Left lung (tissue), 10 donors: Measurements from ENCODE around the gene SLC7A1. TPM values are rescaled to one million over a fixed set of nuclear protein-coding genes. Genes with fewer than 3 reads are reported as not detected.

Source experiments
- ATAC-seq: fragments of 200-7000 bp; cut with Tn5 transposase; one replicate; pipeline ENCODE4 v1.9.1; 2020; ENCODE audit warnings: moderate library complexity
- DNase-seq, 4 donors: peaks; one replicate each; pipeline ENCODE4 v3.0.0-alpha.2; 2013 to 2020
- H3K27ac ChIP-seq, 2 donors: fragments of 200-600 bp; sonication (generic) in 1 of 2; one replicate each; pipeline versions ENCODE4 v1.5.0 to v1.8.0; 2020 to 2021
- H3K27me3 ChIP-seq, 2 donors: fragments of 200-600 bp; sonication (generic) in 1 of 2; one replicate each; pipeline versions ENCODE4 v1.5.0 to v1.8.0; 2020 to 2021
- H3K36me3 ChIP-seq, 2 donors: fragments of 200-600 bp; sonication (generic) in 1 of 2; one replicate each; pipeline versions ENCODE4 v1.5.0 to v1.8.0; 2020 to 2021
- H3K4me1 ChIP-seq, 2 donors: fragments of 200-600 bp; one replicate each; pipeline ENCODE4 v1.8.0; 2021
- H3K4me3 ChIP-seq, 2 donors: fragments of 200-600 bp; sonication (generic) in 1 of 2; one replicate each; pipeline versions ENCODE4 v1.5.0 to v1.8.0; 2020 to 2021; ENCODE audit warnings: mild to moderate bottlenecking in 1 of 2
- H3K9me3 ChIP-seq, 2 donors: fragments of 200-600 bp; sonication (generic) in 1 of 2; one replicate each; pipeline versions ENCODE4 v1.5.0 to v1.8.0; 2020 to 2021
- intact Hi-C, 2 donors: fragments of 100-400 bp; cut with DNase I; formaldehyde crosslinking; loops; one replicate each; pipeline versions ENCODE4 v1.11.2 to v1.14.2; 2022
- polyA plus RNA-seq, 6 donors: library from polyadenylated mRNA; unstranded; fragments of 120-200 nt; gene quantifications; one replicate each; pipeline ENCODE4 v1.2.1, GENCODE V29; 2013; ENCODE audit not compliant: insufficient read length in 6 of 6
- total RNA-seq, 2 donors: library from RNA; stranded (reverse); fragmentation: NEBNext Ultra II Directional; extraction: Animal tissue kit (Norgen Biotek cat#: 25700); gene quantifications; one replicate each; pipeline ENCODE4 v1.2.1, GENCODE V29; 2021
- TF ChIP-seq, protein P1 (sequence below), 2 donors: fragments of 200-600 bp; sonication (generic) in 1 of 2; IDR thresholded peaks; one replicate each; pipeline versions ENCODE4 v1.5.0 to v1.8.0; 2021; ENCODE audit warnings: antibody characterized with exemption in 2 of 2
- donor health status: DM: no; HTN: yes; CAD: no.
- donor health status: DM: no; HTN: no; CAD: no.

The SLC7A1 gene
- total and polyA plus RNA-seq, 8 donors, result 10.0 to 54.2 (median 11.3) TPM

- Histone ChIP-seq H3K9me3 (no peaks in the 10 kb centered on the region), H3K4me3 (no peak overlapping the region), H3K27ac (no peak overlapping the region), H3K4me1 (peaks cover 0 to 23% of the 10 kb centered on the region in 2 donors), H3K27me3 (peaks cover 0 to 1% of the 10 kb centered on the region in 2 donors), H3K36me3 (no peaks in the 10 kb centered on the region)
- TF ChIP-seq, protein P1, sequence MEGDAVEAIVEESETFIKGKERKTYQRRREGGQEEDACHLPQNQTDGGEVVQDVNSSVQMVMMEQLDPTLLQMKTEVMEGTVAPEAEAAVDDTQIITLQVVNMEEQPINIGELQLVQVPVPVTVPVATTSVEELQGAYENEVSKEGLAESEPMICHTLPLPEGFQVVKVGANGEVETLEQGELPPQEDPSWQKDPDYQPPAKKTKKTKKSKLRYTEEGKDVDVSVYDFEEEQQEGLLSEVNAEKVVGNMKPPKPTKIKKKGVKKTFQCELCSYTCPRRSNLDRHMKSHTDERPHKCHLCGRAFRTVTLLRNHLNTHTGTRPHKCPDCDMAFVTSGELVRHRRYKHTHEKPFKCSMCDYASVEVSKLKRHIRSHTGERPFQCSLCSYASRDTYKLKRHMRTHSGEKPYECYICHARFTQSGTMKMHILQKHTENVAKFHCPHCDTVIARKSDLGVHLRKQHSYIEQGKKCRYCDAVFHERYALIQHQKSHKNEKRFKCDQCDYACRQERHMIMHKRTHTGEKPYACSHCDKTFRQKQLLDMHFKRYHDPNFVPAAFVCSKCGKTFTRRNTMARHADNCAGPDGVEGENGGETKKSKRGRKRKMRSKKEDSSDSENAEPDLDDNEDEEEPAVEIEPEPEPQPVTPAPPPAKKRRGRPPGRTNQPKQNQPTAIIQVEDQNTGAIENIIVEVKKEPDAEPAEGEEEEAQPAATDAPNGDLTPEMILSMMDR (IDR thresholded peaks at IDR 0.05), result no peak
- DNase-seq (peak in 2 of 4 donors; percentile 90 to 94), ATAC-seq (no peak)
- intact Hi-C loops, result no loop called here
These were observed 98.3 kb downstream of the SLC7A1 start for GRCh38 chr13:29497137-29497654.

DNA sequence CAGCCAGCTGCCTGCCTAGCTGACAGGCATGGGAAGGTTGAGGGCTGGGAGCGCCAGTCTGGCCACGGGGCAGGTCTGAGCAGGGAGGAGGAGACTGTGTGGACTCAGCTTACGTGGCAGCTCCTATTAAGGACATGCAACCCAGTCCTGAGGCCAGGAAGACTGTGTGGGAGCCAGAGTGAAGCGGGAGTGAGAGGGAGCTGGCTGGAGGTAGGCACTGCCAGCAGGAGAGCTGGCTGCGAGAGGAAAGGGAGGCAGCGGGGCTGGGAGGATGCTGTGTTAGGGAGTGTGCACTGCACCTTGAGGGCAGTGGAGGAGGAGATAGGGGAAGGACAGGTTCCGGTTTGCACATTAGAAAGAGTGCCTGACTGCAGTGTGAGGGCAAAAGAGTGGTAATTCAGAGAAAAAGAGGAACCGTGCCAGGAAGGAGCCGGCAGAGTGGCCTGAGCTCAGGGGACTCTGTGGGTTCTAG is 99.2 kb downstream of the SLC7A1 start:
- TF ChIP-seq, protein P1 (IDR thresholded peaks at IDR 0.05), result no peak
- no peaks in the 10 kb centered on the region for H3K36me3 ChIP-seq
- ATAC-seq, result peak; percentile 55
- intact Hi-C loops, result no loop called here
- H3K4me3 ChIP-seq, result no peak overlapping the region
- H3K27me3 ChIP-seq, result no peaks in the 10 kb centered on the region
- DNase-seq, result no peak
- no peaks in the 10 kb centered on the region for H3K9me3 ChIP-seq
- peaks cover 0 to 23% of the 10 kb centered on the region in 2 donors for H3K4me1 ChIP-seq
- H3K27ac ChIP-seq, result no peak overlapping the region

GRCh38 chr13:29494520-29494919 is 101.0 kb downstream of the SLC7A1 start:
- peaks cover 0 to under 1% of the 10 kb centered on the region in 2 donors for H3K27me3 ChIP-seq
- no peak overlapping the region for H3K4me3 ChIP-seq
- no peaks in the 10 kb centered on the region for H3K9me3 ChIP-seq
- intact Hi-C loops, result no loop called here
- peaks cover 0 to 23% of the 10 kb centered on the region in 2 donors for H3K4me1 ChIP-seq
- no peaks in the 10 kb centered on the region for H3K36me3 ChIP-seq
- DNase-seq (no peak), ATAC-seq (no peak)
- no peak overlapping the region for H3K27ac ChIP-seq
- TF ChIP-seq, protein P1 (IDR thresholded peaks at IDR 0.05), result no peak

DNA sequence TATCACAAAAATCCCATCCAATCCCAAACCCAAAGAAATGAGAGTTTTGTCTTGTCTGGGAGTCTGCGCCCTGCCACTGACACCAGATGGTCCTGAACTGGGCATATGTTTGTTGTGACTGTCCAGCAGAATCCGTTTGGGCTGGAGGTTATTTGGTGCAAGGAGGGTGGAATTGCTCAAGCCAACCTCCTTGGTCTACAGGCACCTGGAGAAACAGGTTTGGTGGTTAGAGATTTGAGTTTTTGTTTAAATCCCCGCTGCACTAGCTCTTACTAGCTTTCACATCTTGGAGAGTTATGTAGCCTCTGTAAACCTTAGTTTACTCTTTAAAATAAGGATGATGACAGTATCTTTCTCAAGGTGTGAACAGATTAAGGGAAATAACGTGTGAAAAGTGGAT is 101.7 kb downstream of the SLC7A1 start:
- peaks cover 0 to 7% of the 10 kb centered on the region in 2 donors for H3K27me3 ChIP-seq
- intact Hi-C loops, result no loop called here
- H3K4me3 ChIP-seq, result no peak overlapping the region
- TF ChIP-seq, protein P1 (IDR thresholded peaks at IDR 0.05), result no peak
- H3K4me1 ChIP-seq, result peaks cover 0 to 23% of the 10 kb centered on the region in 2 donors
- ATAC-seq, result no peak
- no peak overlapping the region for H3K27ac ChIP-seq
- peak in 1 of 4 donors; percentile 19 for DNase-seq
- H3K9me3 ChIP-seq, result no peaks in the 10 kb centered on the region
- H3K36me3 ChIP-seq, result no peaks in the 10 kb centered on the region

DNA sequence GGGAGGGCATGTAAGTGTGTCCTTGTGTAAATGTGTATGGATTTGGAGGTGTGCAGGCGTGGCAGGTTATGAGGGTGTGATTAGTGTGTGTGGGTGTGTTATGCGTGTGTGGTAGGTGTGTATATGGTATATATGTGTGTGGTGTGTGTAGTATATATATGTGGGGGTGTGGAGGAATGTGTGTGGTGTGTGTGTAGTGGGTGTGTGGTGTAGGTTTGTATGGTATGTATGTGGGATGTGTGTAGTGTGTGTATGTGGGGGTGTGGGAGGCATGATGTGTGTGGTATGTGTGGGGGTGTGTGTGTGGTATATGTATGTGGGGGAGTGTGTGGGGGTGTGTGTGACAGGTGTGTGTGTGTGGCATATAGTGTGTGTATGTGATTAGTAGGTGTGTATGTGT is 104.2 kb downstream of the SLC7A1 start:
- TF ChIP-seq, protein P1 (IDR thresholded peaks at IDR 0.05), result no peak
- ATAC-seq, result no peak
- Histone ChIP-seq H3K4me3 (no peak overlapping the region), H3K4me1 (peaks cover 0 to 9% of the 10 kb centered on the region in 2 donors), H3K36me3 (no peaks in the 10 kb centered on the region), H3K27ac (no peak overlapping the region), H3K9me3 (no peaks in the 10 kb centered on the region), H3K27me3 (peaks cover 0 to 21% of the 10 kb centered on the region in 2 donors)
- no peak for DNase-seq
- intact Hi-C loops, result no loop called here
